HL-60/S4 (cell line): ENCODE measurements around the gene GOLGA6L9.
"Not testable (repeated sequence)": the region's sequence is repeated elsewhere in the genome, so short reads cannot be mapped to it uniquely, and the experiment has no call there.

Source experiments
- in situ Hi-C: fragments of 300-500 bp; cut with MboI; formaldehyde crosslinking; loops from 2 replicates; pipeline ENCODE4 v1.14.3; 2022; ENCODE audit warnings: low sequenced_read_pairs

GOLGA6L9 gene

DNA sequence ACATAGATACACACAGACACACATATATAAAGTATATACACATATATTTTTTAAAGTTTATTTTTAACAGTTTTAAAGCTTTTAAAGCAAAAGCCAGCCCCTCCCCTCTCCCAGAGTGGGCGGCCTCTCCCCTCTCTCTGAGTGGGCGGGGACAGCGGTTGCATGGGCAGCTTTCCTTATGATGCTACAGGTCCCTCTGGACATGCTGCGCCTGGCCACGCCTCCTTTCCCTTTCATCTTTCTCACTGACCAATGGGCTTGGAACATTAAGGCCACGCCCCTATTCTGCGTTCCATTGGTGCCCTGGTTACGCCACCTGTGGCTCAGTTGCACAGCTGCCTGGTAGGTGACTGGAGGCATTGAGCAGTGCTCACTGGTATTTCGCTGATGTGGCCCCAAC, at the start of gene GOLGA6L9:
GOLGA6L9 (plus strand) TSS at position 124 of the 400 bp plus-strand sequence; CDS start at position 388, 264 bp downstream.
- in situ Hi-C loops: not testable (repeated sequence)

- in situ Hi-C loops: not testable (repeated sequence)
Observed at GRCh38 chr15:82381330-82381955, 48.2 kb upstream of the GOLGA6L9 start.

DNA sequence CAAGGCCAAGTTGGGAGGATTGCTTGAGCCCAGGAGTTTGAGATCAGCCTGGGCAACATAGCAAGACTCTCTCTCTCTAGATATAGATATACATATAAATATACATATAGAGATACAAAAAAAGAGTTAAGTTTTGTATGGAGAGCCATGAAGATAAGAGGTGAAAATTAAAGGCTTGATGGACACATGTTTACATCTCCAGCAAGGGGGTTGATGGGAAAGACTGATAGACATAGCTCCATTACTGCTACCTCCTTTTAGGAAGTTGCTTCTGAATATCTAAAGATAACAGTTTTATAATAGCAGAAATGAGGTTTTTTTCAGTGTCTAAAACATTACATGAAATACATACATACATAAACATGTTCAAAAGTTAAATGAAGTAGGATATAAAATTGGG, 42.4 kb upstream of the GOLGA6L9 start:
- in situ Hi-C loops: not testable (repeated sequence)

- in situ Hi-C loops: not testable (repeated sequence)
Observed at GRCh38 chr15:82390152-82390551, 39.5 kb upstream of the GOLGA6L9 start.

- in situ Hi-C loops: not testable (repeated sequence)
Observed at GRCh38 chr15:82392077-82392476, 37.5 kb upstream of the GOLGA6L9 start.

- in situ Hi-C loops: no loop called here
Observed at GRCh38 chr15:82393671-82394070, 35.9 kb upstream of the GOLGA6L9 start.

DNA sequence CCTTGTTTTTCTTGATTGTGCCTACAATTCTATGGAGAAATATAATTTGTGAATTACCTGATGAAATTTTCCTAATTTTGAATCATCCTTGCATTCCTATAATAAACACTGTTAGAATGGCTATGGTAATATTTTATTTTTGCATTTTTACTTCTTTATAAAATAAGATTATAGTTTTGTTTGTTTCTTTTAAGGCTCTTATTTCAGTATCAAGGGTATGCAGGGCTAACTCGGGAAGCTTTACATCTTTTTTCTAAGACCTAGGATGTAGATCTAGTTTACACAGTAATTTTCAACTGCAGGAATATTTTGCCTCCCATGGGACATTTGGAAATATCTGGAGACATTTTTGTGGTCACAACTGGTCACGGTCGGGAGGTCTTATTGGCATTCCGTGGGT, 33.8 kb upstream of the GOLGA6L9 start:
- in situ Hi-C loops: not testable (repeated sequence)

GRCh38 chr15:82397817-82398216, 31.8 kb upstream of the GOLGA6L9 start:
- in situ Hi-C loops: no loop called here

GRCh38 chr15:82398785-82399184, 30.8 kb upstream of the GOLGA6L9 start:
- in situ Hi-C loops: no loop called here

DNA sequence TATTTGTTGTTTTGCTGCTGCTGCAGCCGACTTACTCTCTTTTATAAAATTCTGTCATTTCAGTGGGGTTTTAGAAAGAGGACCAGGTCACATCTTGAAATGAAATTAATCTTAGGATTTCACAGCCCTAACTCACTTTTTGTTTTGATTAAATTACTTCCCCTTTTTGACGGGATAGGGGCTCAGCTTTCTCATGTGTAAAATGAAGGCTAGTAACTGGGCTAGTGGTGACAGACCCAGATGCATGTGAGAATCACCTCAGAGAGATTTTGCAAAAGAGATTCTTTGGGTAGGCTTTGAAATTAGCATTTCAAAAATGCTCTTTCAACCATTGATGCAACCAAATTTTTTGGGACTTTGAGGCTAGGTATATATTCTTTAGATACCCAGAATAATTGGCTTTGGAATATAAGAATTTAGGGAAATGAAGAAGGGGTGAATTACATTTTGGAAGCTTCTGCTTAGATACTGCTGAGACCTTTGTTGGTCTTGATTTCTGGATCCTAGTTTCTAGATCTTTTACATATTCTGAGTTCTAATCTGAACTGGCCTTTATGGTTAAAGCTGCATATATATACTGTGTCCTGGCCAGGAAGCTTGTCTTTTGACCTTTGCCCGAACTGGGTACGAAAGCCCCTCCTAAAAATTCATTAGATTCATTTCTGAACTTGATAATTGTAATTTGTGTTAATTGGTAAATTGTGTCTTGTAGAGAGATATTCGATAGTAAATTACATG, 30.1 kb upstream of the GOLGA6L9 start:
- in situ Hi-C loops: not testable (repeated sequence)

GRCh38 chr15:82401918-82402317, 27.7 kb upstream of the GOLGA6L9 start:
- in situ Hi-C loops: not testable (repeated sequence)

DNA sequence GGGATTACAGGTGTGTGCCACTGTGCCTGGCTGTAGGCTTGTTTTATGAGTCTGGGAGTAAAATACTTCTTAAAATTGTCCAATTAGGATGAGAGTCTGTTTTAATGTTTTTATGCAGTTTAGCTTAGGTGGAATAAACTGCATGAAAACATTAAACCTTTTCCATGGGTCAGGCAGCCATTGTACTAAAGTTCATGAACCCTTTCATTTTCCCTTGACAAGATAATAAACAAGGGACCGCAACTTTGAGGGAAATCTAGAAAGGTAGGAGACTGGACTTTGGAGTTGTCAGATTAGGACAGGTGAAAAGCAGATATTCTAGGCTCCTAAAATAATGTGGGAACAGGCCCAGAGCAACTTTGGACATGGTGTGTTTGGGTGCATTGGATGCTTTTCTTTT, 27.3 kb upstream of the GOLGA6L9 start:
- in situ Hi-C loops: not testable (repeated sequence)

GRCh38 chr15:82406211-82406610, 23.4 kb upstream of the GOLGA6L9 start:
- in situ Hi-C loops: not testable (repeated sequence)

DNA sequence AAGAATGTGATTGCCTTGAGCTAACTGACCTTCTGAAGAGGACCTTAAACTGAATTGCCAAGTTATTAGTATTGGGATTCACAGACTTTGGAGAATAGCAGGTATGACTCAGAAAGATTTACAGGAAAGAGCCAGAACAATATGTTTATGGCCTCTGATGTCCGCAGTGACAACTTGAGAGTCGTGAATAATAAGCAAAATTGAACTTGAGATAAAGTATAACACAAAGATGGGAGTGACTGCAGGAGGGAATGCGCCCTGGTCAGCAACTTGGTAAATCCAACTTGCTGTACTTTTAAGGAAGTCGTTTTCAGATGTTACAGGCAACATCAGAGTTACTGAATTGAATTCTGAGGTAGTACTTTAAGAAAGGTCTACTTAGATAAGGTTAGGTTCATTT, 19.3 kb upstream of the GOLGA6L9 start:
- in situ Hi-C loops: not testable (repeated sequence)

- in situ Hi-C loops: not testable (repeated sequence)
Observed at GRCh38 chr15:82411595-82411994, 18.0 kb upstream of the GOLGA6L9 start.

DNA sequence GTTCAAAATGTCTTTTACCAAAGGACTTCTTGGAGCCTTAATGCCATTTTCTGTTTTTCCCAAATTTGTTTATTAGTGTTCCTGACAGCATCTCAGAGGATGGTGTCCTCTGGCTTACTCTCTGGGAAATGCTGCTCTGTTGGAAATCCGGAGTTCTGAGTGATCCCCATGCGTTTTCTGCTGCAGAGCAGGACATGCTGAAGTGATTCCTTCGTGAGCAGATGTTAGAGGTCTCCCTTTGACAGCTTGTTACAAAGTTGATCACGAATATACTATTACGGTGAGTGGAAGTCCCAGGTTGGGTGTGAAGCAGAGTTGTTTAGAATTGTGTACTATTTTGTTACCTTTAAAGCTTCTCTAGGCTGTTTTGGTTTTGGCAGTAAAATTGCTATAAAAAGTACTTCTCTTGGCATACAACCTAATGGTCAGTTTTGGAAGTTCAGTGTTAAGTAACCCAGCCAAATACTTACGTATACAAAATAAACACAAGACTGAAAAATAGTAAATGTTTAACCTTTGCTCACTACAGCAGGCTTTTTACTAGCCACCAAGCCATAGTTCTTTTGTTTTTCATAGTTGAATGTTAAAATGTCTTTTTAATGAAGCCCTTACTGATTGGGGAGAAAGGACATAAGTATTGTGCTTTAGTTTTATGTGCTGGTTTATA, 15.0 kb upstream of the GOLGA6L9 start:
- in situ Hi-C loops: not testable (repeated sequence)

GRCh38 chr15:82420516-82420915, 9.1 kb upstream of the GOLGA6L9 start:
- in situ Hi-C loops: not testable (repeated sequence)

GRCh38 chr15:82420966-82421365, 8.7 kb upstream of the GOLGA6L9 start:
- in situ Hi-C loops: not testable (repeated sequence)

DNA sequence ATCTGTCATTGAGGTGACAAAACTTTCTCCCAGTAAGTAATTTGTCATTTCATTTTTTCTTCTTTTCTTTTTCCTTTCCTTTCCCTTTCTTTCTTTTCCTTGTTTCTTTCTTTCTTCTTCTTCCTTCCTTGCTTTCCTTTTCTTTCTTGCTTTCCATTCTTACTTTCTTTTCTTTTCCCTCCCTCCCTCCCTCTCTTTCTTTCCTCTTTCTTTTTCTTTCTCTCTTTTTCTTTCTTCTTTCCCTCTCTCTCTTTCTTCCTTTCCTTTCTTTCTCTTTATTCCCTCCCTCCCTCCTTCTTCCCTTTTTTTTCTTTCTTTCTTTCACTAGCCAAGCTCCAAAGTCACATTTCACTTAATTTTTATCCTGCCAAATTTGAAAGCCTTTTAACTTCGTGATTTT, 2.5 kb upstream of the GOLGA6L9 start:
- in situ Hi-C loops: not testable (repeated sequence)

- in situ Hi-C loops: not testable (repeated sequence)
Observed at GRCh38 chr15:82445420-82445819, 15.8 kb downstream of the GOLGA6L9 start.

DNA sequence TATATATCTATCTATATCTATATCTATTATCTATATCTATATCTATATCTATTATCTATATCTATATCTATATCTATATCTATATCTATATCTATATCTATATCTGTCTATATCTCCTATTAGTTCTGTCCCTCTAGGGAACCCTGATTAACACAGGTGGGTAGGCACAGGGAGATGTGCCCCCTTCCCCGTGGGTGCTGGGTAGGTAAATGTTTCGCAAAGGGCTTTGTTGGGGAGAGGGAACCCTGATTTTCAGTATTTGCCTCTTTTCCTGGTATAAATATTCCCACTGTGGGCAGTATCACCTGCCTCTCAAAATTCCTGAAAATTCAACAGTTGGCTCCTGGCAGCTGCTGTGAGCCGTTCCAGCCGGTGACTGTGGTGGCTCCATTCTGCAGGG, 27.7 kb downstream of the GOLGA6L9 start:
- in situ Hi-C loops: not testable (repeated sequence)

DNA sequence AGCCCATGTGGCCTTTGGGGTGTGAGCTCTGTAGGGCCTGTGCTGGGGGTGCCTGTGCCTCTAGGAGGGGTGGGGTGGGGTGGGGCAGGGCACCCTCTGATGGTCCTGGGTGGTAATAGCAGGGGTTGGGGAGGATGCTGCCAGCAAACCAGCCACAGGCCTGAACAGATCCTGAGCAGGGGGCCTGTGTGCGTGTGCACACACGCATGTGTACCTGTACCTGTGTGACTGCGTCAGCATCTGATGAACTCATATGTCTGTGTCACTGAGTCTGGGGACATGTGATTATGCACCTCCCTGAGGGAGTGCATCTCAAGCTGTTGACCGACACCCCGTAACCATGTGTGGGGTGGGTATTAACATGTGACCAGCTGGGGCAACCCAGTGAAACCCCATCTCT, 36.0 kb downstream of the GOLGA6L9 start:
- in situ Hi-C loops: not testable (repeated sequence)
